HG02938 (cell line): ENCODE data around the gene OR56B4.
"Not testable (repeated sequence)": the region's sequence is repeated elsewhere in the genome, so short reads cannot be mapped to it uniquely, and the experiment has no call there.

ENCODE experiments used
- ATAC-seq: cut with Tn5 transposase; IDR thresholded peaks from one replicate; pipeline ENCODE4 v1.9.1; 2021; ENCODE audit warnings: mild to moderate bottlenecking, moderate library complexity; ENCODE audit not compliant: unreplicated experiment

OR56B4 gene

GRCh38 chr11:6143737-6144136 is 36.3 kb downstream of the OR56B4 start:
- ATAC-seq: not testable (repeated sequence)

- no peak for ATAC-seq
These were observed 43.6 kb downstream of the OR56B4 start for GRCh38 chr11:6151117-6151516.

GRCh38 chr11:6152126-6152525 is 44.6 kb downstream of the OR56B4 start:
- ATAC-seq: no peak

GRCh38 chr11:6156628-6157359 is 49.3 kb downstream of the OR56B4 start:
- ATAC-seq: no peak
